A549 (cell line): ENCODE measurements around the gene AKAP8L.

Experiments
- CHD2 ChIP-seq: fragments of 150-350 bp; IDR thresholded peaks from 2 replicates; pipeline ENCODE4 v1.6.1; 2014; ENCODE audit warnings: low read length; ENCODE audit not compliant: partially characterized antibody
- CTCF ChIP-seq: fragments of >200 bp; sonication (Bioruptor Twin); formaldehyde crosslinking; IDR thresholded peaks from 3 replicates; pipeline ENCODE4 v1.5.1; 2016
- HDAC2 ChIP-seq: fragments of 200-600 bp; sonication (generic); IDR thresholded peaks from 2 replicates; pipeline ENCODE4 v1.6.1; 2016

- TF ChIP-seq CHD2: no peak
- TF ChIP-seq CTCF: no peak
- TF ChIP-seq HDAC2: no peak
Measured at GRCh38 chr19:15439078-15439799, 20.5 kb upstream of the AKAP8L start.
